Small intestine (tissue), 7 donors: ENCODE results near the gene PROK1. TPM values are rescaled to one million over a fixed set of nuclear protein-coding genes. Genes with fewer than 3 reads are reported as not detected.
"Not testable (repeated sequence)": the region's sequence is repeated elsewhere in the genome, so short reads cannot be mapped to it uniquely, and the experiment has no call there.

Source experiments
- DNase-seq, 2 donors: peaks; one replicate each; pipeline versions ENCODE4 v3.0.0 to v3.0.0-alpha.2; 2013
- FAIRE-seq: peaks from 2 replicates; lab custom pipeline; 2012; peaks lifted over from hg19 to GRCh38; lab: Jason Lieb, UNC
- H3K27ac ChIP-seq, 3 donors: one replicate each; pipeline ENCODE4 v1.5.1; 2013; ENCODE audit warnings: low read length in 2 of 3, mild to moderate bottlenecking in 2 of 3, control low read depth in 1 of 3, inconsistent platforms in 1 of 3, low read depth in 1 of 3, moderate library complexity in 1 of 3
- H3K27me3 ChIP-seq, 3 donors: one replicate each; pipeline ENCODE4 v1.6.1; 2013; ENCODE audit warnings: low read length in 3 of 3, inconsistent platforms in 1 of 3; ENCODE audit not compliant: control insufficient read depth in 3 of 3, insufficient read depth in 3 of 3
- H3K36me3 ChIP-seq, 3 donors: one replicate each; pipeline ENCODE4 v1.6.1; 2013; ENCODE audit warnings: low read length in 3 of 3, inconsistent platforms in 1 of 3, low read depth in 1 of 3, mild to moderate bottlenecking in 1 of 3, moderate library complexity in 1 of 3; ENCODE audit not compliant: control insufficient read depth in 3 of 3, insufficient read depth in 2 of 3
- H3K4me1 ChIP-seq, 3 donors: one replicate each; pipeline ENCODE4 v1.6.1; 2013; ENCODE audit warnings: low read length in 2 of 3, inconsistent platforms in 1 of 3, low read depth in 1 of 3, mild to moderate bottlenecking in 1 of 3, moderate library complexity in 1 of 3; ENCODE audit not compliant: control insufficient read depth in 3 of 3, insufficient read depth in 2 of 3
- H3K4me3 ChIP-seq, 3 donors: one replicate each; pipeline ENCODE4 v1.5.1; 2013; ENCODE audit warnings: low read length in 3 of 3, control low read depth in 1 of 3, inconsistent platforms in 1 of 3, low read depth in 1 of 3, mild to moderate bottlenecking in 1 of 3, moderate library complexity in 1 of 3
- H3K9me3 ChIP-seq, 2 donors: one replicate each; pipeline ENCODE4 v1.6.1; 2013; ENCODE audit warnings: low read depth in 1 of 2, low read length in 1 of 2; ENCODE audit not compliant: control insufficient read depth in 2 of 2, insufficient read depth in 1 of 2
- WGBS, 3 donors: extraction: QIAGEN DNeasy Blood & Tissue Kit; methylation state at CpG; one replicate each; pipeline ENCODE4 v1.1.7; 2013; 5-methylcytosine and 5-hydroxymethylcytosine counted together
- polyA plus RNA-seq, 4 donors: library from polyadenylated mRNA; stranded (reverse) in 3 of 4; unstranded in 1 of 4; fragments of 200-250 nt in 3 of 4; fragments of 120-200 nt in 1 of 4; gene quantifications; one replicate each; pipeline versions ENCODE4 v1.2.1 to v1.2.3, GENCODE V29; 2013
- donor health status: healthy with polysubstance abuse.
- donor health status: control.
- donor health status: control.
- donor health status: Bipolar disorder and iron deficiency.
- donor health status: healthy.

Gene PROK1
- polyA plus RNA-seq, 4 donors = 0.06 to 0.07 TPM; not detected in 2

DNA sequence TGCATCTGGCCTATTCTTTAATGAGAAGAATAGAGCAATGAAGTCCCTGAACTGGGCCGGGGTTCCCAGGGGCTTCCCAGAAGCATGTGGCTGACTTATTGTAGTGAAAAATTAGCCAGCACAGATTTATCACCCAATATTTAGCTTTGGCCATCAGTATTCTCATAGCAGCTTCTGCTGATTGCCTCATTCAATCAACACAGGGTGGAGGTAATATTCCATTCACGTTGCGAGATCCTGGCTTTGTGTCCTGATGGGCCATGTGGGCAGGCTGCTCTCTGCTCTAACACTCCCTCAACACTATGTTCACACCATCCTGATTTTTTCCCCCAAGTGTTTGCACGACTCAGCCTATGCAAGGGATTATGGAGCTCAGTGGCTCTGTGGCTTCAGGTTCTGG lies 22.0 kb upstream of the PROK1 start:
- no peak overlapping the region for H3K27ac ChIP-seq
- H3K4me1 ChIP-seq = no peaks in the 10 kb centered on the region
- FAIRE-seq (no peak), DNase-seq (no peak)
- no peaks in the 10 kb centered on the region for H3K9me3 ChIP-seq
- no peaks in the 10 kb centered on the region for H3K36me3 ChIP-seq
- peaks cover 0 to 4% (median 0%) of the 10 kb centered on the region in 3 donors for H3K27me3 ChIP-seq
- no peak overlapping the region for H3K4me3 ChIP-seq
- 66 to 68% (median 67%) methylated on average over 4 of the region's 4 CpGs for WGBS, 3 donors

DNA sequence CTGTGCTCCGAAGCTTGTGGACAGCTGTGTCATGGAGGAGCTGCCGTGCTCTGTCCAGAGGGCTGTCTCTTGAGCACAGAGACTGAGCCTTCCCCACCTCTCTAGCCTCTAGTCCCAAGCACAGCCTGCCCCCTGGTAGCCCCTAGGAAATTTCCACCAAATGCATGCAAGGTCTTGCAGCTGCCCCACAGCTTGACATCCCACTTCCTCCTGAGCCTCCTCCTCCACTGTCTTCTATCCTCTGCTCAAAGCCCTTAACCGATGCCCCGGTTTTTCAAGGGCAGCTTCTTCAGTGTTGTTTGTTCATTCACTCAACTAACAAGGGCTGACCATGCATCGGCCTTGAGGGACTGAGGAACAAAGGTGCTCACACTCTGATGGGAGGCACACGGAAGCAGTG lies 20.6 kb upstream of the PROK1 start:
- H3K36me3 ChIP-seq = no peaks in the 10 kb centered on the region
- H3K27me3 ChIP-seq = peaks cover 0 to 4% (median 0%) of the 10 kb centered on the region in 3 donors
- FAIRE-seq (no peak), DNase-seq (no peak)
- no peak overlapping the region for H3K27ac ChIP-seq
- no peaks in the 10 kb centered on the region for H3K4me1 ChIP-seq
- H3K9me3 ChIP-seq = no peaks in the 10 kb centered on the region
- no peak overlapping the region for H3K4me3 ChIP-seq
- 60 to 62% (median 61%) methylated on average over 6 of the region's 6 CpGs for WGBS, 3 donors

DNA sequence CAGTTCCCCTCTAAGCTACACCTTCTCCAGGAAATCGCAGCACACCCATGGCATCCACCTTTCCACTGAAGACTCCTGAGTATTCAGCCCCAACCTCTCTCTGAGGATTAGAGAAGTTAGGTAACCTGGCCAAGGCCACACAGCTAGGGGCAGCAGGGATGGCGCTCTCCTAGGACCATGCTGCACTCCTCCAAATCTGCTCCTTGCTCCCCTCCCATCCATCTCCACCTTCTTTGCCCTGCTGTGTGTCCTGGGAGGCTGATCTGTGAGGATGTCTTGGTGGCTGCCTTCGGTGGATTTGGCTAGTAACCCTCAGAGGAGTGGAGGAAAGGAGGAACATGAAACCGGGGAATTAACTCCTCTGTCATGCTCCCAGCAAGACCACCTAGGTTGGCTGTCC lies 20.0 kb upstream of the PROK1 start:
- H3K4me3 ChIP-seq = no peak overlapping the region
- no peaks in the 10 kb centered on the region for H3K9me3 ChIP-seq
- WGBS, 3 donors = 79 to 85% (median 82%) methylated on average over 4 of the region's 4 CpGs
- H3K27me3 ChIP-seq = peaks cover 0 to 4% (median 0%) of the 10 kb centered on the region in 3 donors
- H3K27ac ChIP-seq = no peak overlapping the region
- no peak for DNase-seq
- no peak for FAIRE-seq
- no peaks in the 10 kb centered on the region for H3K36me3 ChIP-seq
- H3K4me1 ChIP-seq = no peaks in the 10 kb centered on the region

DNA sequence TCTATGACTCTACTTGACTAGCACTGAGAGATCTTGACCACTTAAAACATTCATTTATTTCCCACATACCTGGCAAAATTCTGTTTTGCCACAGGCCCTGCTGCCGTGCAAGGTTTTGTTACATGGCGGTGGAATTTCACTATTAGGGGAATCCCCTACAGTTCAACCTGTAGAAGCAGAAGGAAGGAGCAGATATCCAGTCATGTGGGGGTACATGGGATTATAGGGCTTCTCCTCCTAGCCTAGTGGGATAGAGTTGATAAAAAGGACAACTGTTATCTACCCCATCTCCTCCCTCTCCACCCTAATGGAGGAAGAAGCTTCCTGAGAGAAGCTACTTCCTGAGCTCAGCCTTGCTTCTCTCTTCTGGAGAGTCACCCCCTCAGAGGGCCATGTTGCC lies 17.7 kb upstream of the PROK1 start:
- no peak overlapping the region for H3K27ac ChIP-seq
- DNase-seq (no peak), FAIRE-seq (no peak)
- H3K4me1 ChIP-seq = no peaks in the 10 kb centered on the region
- H3K4me3 ChIP-seq = no peak overlapping the region
- no peaks in the 10 kb centered on the region for H3K9me3 ChIP-seq
- H3K36me3 ChIP-seq = no peaks in the 10 kb centered on the region
- 78 to 86% (median 86%) methylated on average over 2 of the region's 2 CpGs for WGBS, 3 donors
- peaks cover 0 to 4% (median 0%) of the 10 kb centered on the region in 3 donors for H3K27me3 ChIP-seq

DNA sequence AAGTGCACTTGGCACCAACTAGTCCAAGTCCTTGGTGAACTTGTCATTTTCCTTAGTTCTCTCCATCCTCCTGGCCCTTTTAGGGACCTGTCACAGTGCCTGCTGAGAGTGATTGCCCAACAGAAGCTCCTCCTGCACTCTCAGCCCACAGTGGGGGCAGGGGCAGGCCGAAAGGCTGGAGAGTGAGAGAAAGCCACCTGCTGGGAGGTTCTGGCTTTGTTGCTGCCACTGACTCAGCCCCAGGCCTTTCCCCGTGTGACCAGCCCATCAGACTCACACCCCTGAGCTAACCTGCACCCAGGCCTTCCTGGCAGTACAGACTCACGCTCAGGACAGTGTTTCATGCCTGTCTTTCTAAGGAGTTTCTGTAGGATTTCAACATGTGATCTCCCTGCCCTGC lies 17.1 kb upstream of the PROK1 start:
- Histone ChIP-seq H3K27ac (no peak overlapping the region), H3K4me1 (no peaks in the 10 kb centered on the region), H3K9me3 (no peaks in the 10 kb centered on the region), H3K36me3 (no peaks in the 10 kb centered on the region), H3K27me3 (peaks cover 0 to 4% (median 0%) of the 10 kb centered on the region in 3 donors), H3K4me3 (no peak overlapping the region)
- DNase-seq (peak in 1 of 2 donors; percentile 39), FAIRE-seq (no peak)
- 32 to 42% (median 41%) methylated on average over 3 of the region's 3 CpGs for WGBS, 3 donors

DNA sequence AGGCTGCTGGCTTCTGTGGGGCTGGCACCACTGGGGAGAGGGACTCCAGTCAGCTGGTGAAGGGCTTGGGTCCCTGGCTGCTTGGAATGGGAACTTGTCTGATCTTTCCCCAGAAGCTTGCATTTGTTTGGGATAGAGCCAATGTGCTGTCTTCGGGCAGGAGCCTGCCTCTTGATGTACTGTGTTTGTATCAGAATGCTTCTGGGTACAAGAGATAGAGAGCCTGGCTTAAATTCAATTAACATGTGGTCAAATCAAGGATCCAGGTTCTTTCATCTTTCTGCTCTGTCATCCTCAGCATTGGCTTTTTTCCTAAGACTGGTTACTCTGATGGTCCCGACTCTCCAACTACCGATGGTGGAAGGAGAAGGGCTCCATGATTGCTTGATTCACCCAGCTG lies 16.0 kb upstream of the PROK1 start:
- Histone ChIP-seq H3K27me3 (peaks cover 0 to 4% (median 0%) of the 10 kb centered on the region in 3 donors), H3K9me3 (no peaks in the 10 kb centered on the region), H3K4me3 (no peak overlapping the region), H3K4me1 (no peaks in the 10 kb centered on the region), H3K36me3 (no peaks in the 10 kb centered on the region), H3K27ac (no peak overlapping the region)
- WGBS, 3 donors = 76 to 83% (median 83%) methylated on average over 3 of the region's 3 CpGs
- DNase-seq (no peak), FAIRE-seq (no peak)

DNA sequence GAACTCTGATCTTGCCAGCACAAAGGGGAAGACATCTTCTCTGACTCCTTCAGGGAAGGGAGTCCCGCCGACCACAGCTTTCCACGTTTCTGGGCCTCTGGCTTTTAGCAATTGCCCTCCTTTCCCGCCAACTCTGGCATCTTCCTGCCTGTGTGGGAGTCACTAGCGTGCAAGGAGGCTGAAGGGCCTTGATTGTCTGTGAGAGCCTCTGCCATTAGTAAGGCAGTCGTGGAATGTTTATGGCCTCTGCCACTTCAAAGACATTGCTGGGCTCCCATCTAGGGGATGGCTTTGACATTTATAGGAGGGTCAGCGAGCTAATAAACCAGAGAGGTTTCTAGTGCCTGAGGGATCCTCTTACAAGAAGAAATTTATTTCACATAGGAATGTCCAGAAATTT lies 14.3 kb upstream of the PROK1 start:
- DNase-seq (no peak), FAIRE-seq (no peak)
- WGBS, 3 donors = 60 to 73% (median 73%) methylated on average over 7 of the region's 7 CpGs
- Histone ChIP-seq H3K4me1 (no peaks in the 10 kb centered on the region), H3K27me3 (no peaks in the 10 kb centered on the region), H3K4me3 (no peak overlapping the region), H3K27ac (no peak overlapping the region), H3K9me3 (no peaks in the 10 kb centered on the region), H3K36me3 (no peaks in the 10 kb centered on the region)

DNA sequence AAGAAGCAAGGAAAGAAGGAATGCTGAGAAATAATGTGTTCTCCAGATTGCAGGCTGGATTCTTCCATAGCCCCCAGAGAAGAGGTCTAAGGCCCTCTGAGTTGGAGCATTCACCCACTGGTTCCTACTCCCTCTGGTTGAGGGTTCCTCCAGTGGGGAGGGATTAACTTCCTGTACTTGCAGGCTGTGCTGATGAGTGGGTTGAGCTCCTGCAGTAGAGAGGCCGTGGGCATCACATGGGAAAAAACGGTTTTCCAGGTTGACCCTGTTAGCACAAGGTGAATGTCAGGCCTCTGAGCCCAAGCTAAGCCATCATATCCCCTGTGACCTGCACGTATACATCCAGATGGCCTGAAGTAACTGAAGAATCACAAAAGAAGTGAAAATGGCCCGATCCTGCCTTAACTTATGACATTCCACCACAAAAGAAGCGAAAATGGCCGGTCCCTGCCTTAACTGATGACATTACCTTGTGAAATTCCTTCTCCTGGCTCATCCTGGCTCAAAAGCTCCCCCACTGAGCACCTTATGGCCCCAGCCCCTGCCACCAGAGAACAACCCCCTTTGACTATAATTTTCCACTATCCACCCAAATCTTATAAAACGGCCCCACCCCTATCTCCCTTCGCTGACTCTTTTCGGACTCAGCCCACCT lies 13.2 kb upstream of the PROK1 start:
- H3K36me3 ChIP-seq, FAIRE-seq: not testable (repeated sequence)

DNA sequence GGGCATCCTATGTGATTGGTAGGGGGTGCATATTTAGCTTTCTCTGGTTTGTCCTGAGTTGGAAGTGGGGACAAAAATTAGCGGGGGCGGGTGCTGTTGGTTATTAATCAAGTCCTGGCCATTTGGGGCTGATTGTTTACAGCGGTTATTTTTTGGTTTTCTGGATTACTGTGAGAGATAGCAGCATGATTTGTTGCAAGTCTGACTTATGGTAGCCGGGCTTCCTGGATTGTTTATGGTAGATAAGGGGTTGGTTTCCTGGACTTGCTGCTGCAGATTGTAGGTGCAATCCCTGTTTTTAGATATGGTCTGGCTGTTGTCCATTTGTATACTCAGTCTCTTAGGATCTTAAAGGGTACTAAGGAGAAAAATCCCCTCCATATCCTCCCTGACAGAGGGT lies 12.1 kb upstream of the PROK1 start:
- DNase-seq (no peak), FAIRE-seq (no peak)
- H3K4me1 ChIP-seq = no peaks in the 10 kb centered on the region
- no peaks in the 10 kb centered on the region for H3K36me3 ChIP-seq
- no peaks in the 10 kb centered on the region for H3K27me3 ChIP-seq
- H3K9me3 ChIP-seq = no peaks in the 10 kb centered on the region
- H3K4me3 ChIP-seq = no peak overlapping the region
- 52 to 57% (median 56%) methylated on average over 4 of the region's 4 CpGs for WGBS, 3 donors
- no peak overlapping the region for H3K27ac ChIP-seq

More for the DNA sequence above, 13.2 kb upstream of the PROK1 start:
- not testable (repeated sequence) for H3K4me1 ChIP-seq, H3K27ac ChIP-seq, H3K9me3 ChIP-seq, H3K27me3 ChIP-seq, DNase-seq, H3K4me3 ChIP-seq
- WGBS, 3 donors = 77 to 81% (median 81%) methylated on average over 9 of the region's 9 CpGs
